ENCODE results near the gene FAM174B.

FAM174B gene

DNA sequence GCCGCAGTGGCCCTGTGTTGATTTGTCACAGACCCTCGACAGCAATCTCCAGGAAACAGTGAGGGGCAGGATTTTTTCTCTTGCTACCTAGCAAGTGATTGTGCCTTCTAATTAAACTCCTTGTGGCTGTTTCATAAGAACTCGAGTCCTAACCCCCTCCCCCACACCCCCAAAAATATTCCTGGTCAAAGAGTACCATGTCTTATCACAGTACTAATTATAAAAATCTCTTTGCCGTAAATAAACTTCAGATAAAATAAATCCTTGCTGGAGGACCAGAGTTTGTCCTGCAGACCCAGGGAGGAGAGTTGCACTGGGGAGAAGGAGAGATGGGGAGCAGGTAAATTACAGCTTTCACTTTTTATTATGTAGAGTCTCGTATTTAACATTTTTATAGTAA is 64.3 kb downstream of the FAM174B start:
- no peaks in the 10 kb centered on the region for H3K9me3 ChIP-seq (ENCODE audit: control insufficient read depth, low read length)
- H3K36me3 ChIP-seq (ENCODE audit: control insufficient read depth, insufficient read depth, low read length, severe bottlenecking): no peaks in the 10 kb centered on the region
- no peaks in the 10 kb centered on the region for H3K4me1 ChIP-seq (ENCODE audit: control insufficient read depth, insufficient read depth, low read length)
- no peak overlapping the region for H3K9ac ChIP-seq (ENCODE audit: low read length)
- H3K27me3 ChIP-seq (replicated peaks; ENCODE audit: control insufficient read depth, insufficient read depth, low read length): peaks cover 54% of the 10 kb centered on the region
- no peak for DNase-seq (ENCODE audit: low read depth)
- H3K4me3 ChIP-seq (ENCODE audit: low read length): no peak overlapping the region

DNA sequence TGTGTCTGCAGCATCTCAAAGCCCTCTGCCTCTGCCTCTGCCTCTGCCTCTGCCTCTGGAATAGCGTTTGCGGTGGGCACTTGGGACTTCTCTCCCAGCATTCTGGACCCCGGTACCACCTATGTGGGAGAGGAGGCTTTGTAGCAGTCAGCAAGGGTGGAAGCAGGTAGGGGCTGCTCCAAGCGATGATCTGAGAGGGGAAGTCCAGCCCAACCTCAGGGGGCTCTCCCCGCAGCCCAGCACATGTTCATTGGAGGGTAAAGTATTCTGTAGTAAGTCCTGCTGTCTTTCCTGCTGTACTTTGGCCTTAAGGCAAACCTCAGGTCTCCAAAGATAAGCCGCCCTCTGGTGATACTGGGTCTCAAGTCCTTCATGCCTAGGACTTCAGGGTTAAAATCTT is 68.6 kb downstream of the FAM174B start:
- Histone ChIP-seq H3K27me3 (replicated peaks; ENCODE audit: control insufficient read depth, insufficient read depth, low read length) (peaks cover 55% of the 10 kb centered on the region), H3K9me3 (ENCODE audit: control insufficient read depth, low read length) (no peaks in the 10 kb centered on the region), H3K9ac (ENCODE audit: low read length) (no peak overlapping the region), H3K4me3 (ENCODE audit: low read length) (no peak overlapping the region), H3K36me3 (ENCODE audit: control insufficient read depth, insufficient read depth, low read length, severe bottlenecking) (no peaks in the 10 kb centered on the region), H3K4me1 (ENCODE audit: control insufficient read depth, insufficient read depth, low read length) (no peaks in the 10 kb centered on the region)
- DNase-seq (ENCODE audit: low read depth): no peak

DNA sequence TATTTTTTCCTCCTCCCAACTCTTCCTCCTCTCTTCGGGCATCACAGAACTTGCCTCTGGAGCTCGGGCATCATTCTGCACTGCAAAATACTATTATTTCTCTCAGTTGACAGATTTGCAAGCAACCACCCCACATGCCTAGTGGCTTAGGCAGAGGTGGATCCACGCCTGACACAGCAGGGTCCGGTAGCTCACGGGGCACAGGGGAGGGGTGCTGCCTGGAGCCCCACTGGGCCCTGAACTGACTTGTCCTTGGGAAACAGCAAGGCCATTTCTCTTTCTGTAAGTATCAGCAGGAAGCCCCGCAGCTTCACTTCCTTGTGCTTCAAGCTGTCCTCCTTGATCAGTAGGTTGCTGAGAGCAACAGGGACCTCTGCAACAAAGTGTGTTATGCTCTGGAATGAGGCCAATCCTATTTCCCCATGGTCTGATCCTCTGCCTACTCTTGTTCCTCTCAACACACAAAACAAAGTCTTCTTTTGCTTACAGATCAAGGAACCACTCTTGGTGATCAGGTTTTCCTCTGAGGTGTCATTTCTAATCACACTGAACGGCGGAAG is 69.1 kb downstream of the FAM174B start:
- H3K36me3 ChIP-seq (ENCODE audit: control insufficient read depth, insufficient read depth, low read length, severe bottlenecking): no peaks in the 10 kb centered on the region
- H3K4me3 ChIP-seq (ENCODE audit: low read length): no peak overlapping the region
- peaks cover 55% of the 10 kb centered on the region for H3K27me3 ChIP-seq (replicated peaks; ENCODE audit: control insufficient read depth, insufficient read depth, low read length)
- H3K9ac ChIP-seq (ENCODE audit: low read length): no peak overlapping the region
- H3K9me3 ChIP-seq (ENCODE audit: control insufficient read depth, low read length): no peaks in the 10 kb centered on the region
- no peak for DNase-seq (ENCODE audit: low read depth)
- H3K4me1 ChIP-seq (ENCODE audit: control insufficient read depth, insufficient read depth, low read length): no peaks in the 10 kb centered on the region

DNA sequence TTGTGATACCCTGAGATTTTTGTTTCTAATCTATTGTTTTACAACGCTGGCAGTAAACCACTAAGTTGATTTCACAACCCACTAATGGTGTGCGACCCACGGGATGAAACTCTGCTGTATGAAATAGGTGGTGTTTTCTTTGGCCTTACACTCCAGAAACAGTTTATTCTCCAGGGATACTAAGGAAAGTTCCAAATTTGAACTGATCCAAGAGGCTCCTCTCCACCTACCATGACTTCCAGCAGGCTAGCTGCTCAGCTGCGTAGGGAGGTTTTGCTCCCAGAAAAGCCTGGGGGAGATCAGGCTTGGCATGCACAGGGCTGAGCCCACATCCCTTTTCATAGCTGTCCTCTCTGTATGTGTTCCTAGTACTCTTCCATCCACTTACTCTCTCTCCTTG is 71.5 kb downstream of the FAM174B start:
- H3K4me3 ChIP-seq (ENCODE audit: low read length): no peak overlapping the region
- no peak overlapping the region for H3K9ac ChIP-seq (ENCODE audit: low read length)
- peaks cover 55% of the 10 kb centered on the region for H3K27me3 ChIP-seq (replicated peaks; ENCODE audit: control insufficient read depth, insufficient read depth, low read length)
- DNase-seq (ENCODE audit: low read depth): peak; percentile 2
- H3K36me3 ChIP-seq (ENCODE audit: control insufficient read depth, insufficient read depth, low read length, severe bottlenecking): no peaks in the 10 kb centered on the region
- H3K9me3 ChIP-seq (ENCODE audit: control insufficient read depth, low read length): no peaks in the 10 kb centered on the region
- H3K4me1 ChIP-seq (ENCODE audit: control insufficient read depth, insufficient read depth, low read length): no peaks in the 10 kb centered on the region

DNA sequence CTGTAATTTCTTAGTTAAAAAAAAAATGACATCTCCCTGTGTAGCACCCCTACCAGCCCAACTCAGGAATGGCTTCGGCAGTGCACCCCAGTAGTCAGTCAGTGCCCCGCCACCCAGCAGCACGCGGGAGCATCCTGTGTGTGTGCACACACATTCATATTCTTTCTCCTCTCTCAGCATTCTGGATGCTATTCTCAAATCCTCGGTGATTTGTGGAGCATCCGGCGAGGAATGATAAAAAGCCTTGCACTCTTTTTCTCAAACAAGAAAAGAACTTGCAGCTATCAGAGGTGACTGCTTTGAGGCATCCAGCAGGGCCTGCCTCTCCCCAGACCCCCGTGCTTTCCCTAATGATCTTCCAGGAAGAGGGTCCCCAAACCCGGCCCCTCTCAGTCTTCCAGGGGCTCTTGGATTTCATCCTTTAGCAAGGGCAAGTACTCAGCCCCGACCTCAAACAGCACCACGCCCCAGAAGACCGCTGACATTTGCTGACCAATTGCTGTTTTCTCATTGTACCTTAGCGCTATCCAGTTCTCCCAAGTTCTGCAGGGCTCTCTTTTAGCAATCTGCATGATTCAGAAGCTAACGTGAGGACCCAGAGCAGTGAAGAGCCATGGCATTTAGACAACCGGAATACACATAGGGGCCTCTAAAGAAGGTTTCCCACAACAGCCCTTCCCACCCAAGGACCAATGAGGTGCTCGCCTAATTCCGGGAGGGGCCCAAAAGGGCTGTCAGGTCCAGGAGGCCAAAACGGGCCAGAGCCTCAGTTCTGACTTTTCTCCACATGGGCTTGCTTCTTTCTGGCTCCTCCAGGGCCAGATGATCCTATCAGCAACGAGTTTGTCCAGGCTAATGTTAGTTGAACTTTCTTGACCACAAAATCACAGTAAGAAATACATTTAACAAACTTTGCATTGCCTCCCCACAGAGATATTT is 72.2 kb downstream of the FAM174B start:
- no peaks in the 10 kb centered on the region for H3K36me3 ChIP-seq (ENCODE audit: control insufficient read depth, insufficient read depth, low read length, severe bottlenecking)
- peaks cover 49% of the 10 kb centered on the region for H3K27me3 ChIP-seq (replicated peaks; ENCODE audit: control insufficient read depth, insufficient read depth, low read length)
- H3K9me3 ChIP-seq (ENCODE audit: control insufficient read depth, low read length): no peaks in the 10 kb centered on the region
- no peak overlapping the region for H3K4me3 ChIP-seq (ENCODE audit: low read length)
- no peak for DNase-seq (ENCODE audit: low read depth)
- H3K9ac ChIP-seq (ENCODE audit: low read length): no peak overlapping the region
- no peaks in the 10 kb centered on the region for H3K4me1 ChIP-seq (ENCODE audit: control insufficient read depth, insufficient read depth, low read length)

DNA sequence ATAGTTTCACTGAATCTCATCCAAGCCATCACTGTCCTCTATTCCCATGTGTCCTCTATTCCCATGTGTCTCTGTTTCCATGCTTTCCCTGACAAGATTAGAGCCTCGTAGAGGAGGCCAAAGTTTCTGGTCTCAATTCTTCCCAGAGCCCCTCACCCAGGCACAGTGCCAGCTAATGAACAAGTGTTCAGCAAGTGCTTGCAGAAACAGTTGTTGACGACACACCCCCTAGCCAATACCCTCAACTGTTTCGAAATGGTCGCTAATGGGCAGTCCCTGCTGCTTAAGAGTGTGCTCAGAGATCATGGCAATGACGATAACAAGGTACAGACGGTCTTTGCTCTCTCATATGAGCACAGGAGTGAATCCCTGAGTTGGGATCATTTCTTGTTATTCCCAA is 73.4 kb downstream of the FAM174B start:
- no peak for DNase-seq (ENCODE audit: low read depth)
- Histone ChIP-seq H3K36me3 (ENCODE audit: control insufficient read depth, insufficient read depth, low read length, severe bottlenecking) (no peaks in the 10 kb centered on the region), H3K27me3 (replicated peaks; ENCODE audit: control insufficient read depth, insufficient read depth, low read length) (peaks cover 42% of the 10 kb centered on the region), H3K9me3 (ENCODE audit: control insufficient read depth, low read length) (no peaks in the 10 kb centered on the region), H3K4me3 (ENCODE audit: low read length) (no peak overlapping the region), H3K4me1 (ENCODE audit: control insufficient read depth, insufficient read depth, low read length) (no peaks in the 10 kb centered on the region), H3K9ac (ENCODE audit: low read length) (no peak overlapping the region)

DNA sequence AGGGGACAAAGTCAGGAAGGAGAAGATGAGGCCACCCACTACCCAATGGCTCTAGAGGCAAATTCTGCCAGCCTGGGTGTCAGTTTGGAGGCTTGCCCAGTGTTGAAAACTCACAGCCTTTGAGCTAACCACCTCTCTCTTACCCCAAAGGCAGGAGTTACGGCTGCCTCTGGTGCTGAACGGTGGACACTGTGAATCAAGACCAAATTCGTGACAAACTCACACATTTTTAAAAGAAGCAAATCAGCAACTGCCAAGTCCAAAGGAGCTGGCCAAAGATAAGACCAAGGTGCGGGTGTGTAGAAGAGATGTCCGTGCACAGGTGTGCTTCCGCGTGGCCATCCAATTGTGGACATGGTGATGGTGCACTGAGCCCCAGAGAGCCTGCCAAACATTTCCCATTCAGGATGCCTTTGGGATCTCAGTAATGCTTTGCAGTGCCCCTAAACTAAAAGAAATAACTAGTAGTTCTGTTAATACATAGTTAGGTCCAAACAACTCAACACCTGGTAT is 74.6 kb downstream of the FAM174B start:
- Histone ChIP-seq H3K4me3 (ENCODE audit: low read length) (no peak overlapping the region), H3K36me3 (ENCODE audit: control insufficient read depth, insufficient read depth, low read length, severe bottlenecking) (no peaks in the 10 kb centered on the region), H3K9me3 (ENCODE audit: control insufficient read depth, low read length) (no peaks in the 10 kb centered on the region), H3K4me1 (ENCODE audit: control insufficient read depth, insufficient read depth, low read length) (no peaks in the 10 kb centered on the region), H3K9ac (ENCODE audit: low read length) (no peak overlapping the region), H3K27me3 (replicated peaks; ENCODE audit: control insufficient read depth, insufficient read depth, low read length) (peaks cover 34% of the 10 kb centered on the region)
- no peak for DNase-seq (ENCODE audit: low read depth)

DNA sequence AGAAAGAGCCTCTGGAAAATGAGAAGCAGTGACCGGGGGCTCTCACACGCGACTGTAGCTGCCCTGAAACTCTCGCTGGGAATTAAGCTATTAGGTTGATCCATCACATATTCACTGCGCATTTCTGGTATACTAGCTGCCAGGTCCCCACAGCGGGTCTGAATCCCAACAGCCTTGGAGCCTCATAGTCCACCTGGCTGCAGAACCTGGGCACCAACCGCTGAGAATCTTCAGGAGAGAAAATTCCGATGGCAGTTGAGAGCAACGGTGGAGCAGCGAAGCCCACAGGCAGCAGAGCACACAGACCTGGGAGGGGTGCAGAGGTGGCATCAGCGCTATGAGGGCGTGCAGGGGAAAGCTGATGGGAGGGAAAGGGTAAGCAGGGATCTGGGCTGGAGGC is 75.1 kb downstream of the FAM174B start:
- Histone ChIP-seq H3K9me3 (ENCODE audit: control insufficient read depth, low read length) (no peaks in the 10 kb centered on the region), H3K4me3 (ENCODE audit: low read length) (no peak overlapping the region), H3K36me3 (ENCODE audit: control insufficient read depth, insufficient read depth, low read length, severe bottlenecking) (no peaks in the 10 kb centered on the region), H3K4me1 (ENCODE audit: control insufficient read depth, insufficient read depth, low read length) (no peaks in the 10 kb centered on the region), H3K27me3 (replicated peaks; ENCODE audit: control insufficient read depth, insufficient read depth, low read length) (peaks cover 30% of the 10 kb centered on the region), H3K9ac (ENCODE audit: low read length) (no peak overlapping the region)
- DNase-seq (ENCODE audit: low read depth): no peak

DNA sequence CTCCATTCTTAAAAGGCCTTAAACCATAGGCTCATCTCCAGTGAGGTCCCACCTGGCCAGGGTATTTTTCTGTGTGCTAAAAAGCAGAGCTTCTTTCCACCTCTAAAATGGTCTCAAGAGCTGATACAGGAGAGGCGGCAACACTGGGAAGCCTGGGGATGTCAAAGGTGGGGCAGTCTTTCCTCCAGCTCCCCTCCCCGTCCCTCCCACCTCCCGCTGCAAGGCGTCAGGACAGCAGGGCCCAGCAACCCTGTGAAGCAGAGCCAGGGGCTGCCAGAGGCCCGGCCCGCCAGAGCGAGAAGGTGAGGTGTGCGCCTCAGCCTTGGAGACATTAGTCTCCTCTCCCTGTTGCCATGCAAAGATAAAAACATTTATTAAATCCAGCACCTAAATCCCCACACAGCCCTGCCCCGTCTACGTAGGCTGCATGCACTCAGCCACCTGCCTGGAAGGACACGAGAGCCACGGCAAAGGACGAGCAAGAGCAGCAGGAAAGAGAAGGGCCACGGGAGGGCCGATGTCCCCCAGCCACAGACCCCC is 75.6 kb downstream of the FAM174B start:
- no peaks in the 10 kb centered on the region for H3K36me3 ChIP-seq (ENCODE audit: control insufficient read depth, insufficient read depth, low read length, severe bottlenecking)
- peaks cover 30% of the 10 kb centered on the region for H3K27me3 ChIP-seq (replicated peaks; ENCODE audit: control insufficient read depth, insufficient read depth, low read length)
- H3K4me1 ChIP-seq (ENCODE audit: control insufficient read depth, insufficient read depth, low read length): no peaks in the 10 kb centered on the region
- H3K9me3 ChIP-seq (ENCODE audit: control insufficient read depth, low read length): no peaks in the 10 kb centered on the region
- DNase-seq (ENCODE audit: low read depth): no peak
- H3K4me3 ChIP-seq (ENCODE audit: low read length): no peak overlapping the region
- H3K9ac ChIP-seq (ENCODE audit: low read length): no peak overlapping the region

DNA sequence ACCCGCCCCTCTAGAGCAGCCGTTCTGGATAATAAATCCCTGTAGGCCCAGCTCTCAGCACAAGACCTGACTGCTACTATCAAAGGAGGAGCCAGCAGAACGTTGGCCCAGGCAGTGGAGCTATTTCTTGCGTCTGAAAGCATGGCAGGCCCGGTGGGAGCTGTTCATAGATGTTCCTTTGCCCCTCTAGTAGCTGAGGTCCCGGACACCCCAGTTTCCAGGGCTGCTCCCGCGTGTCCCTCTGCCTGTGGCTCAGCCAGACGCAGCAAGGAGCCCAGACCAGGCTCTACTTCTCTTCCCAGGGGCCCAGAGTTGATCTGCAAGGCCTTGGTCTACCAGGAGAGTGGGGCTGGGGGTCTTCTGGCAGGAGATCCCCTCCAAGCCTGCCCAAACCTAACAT is 76.1 kb downstream of the FAM174B start:
- Histone ChIP-seq H3K4me1 (ENCODE audit: control insufficient read depth, insufficient read depth, low read length) (no peaks in the 10 kb centered on the region), H3K4me3 (ENCODE audit: low read length) (no peak overlapping the region), H3K9me3 (ENCODE audit: control insufficient read depth, low read length) (no peaks in the 10 kb centered on the region), H3K27me3 (replicated peaks; ENCODE audit: control insufficient read depth, insufficient read depth, low read length) (peaks cover 30% of the 10 kb centered on the region), H3K9ac (ENCODE audit: low read length) (no peak overlapping the region), H3K36me3 (ENCODE audit: control insufficient read depth, insufficient read depth, low read length, severe bottlenecking) (no peaks in the 10 kb centered on the region)
- no peak for DNase-seq (ENCODE audit: low read depth)

DNA sequence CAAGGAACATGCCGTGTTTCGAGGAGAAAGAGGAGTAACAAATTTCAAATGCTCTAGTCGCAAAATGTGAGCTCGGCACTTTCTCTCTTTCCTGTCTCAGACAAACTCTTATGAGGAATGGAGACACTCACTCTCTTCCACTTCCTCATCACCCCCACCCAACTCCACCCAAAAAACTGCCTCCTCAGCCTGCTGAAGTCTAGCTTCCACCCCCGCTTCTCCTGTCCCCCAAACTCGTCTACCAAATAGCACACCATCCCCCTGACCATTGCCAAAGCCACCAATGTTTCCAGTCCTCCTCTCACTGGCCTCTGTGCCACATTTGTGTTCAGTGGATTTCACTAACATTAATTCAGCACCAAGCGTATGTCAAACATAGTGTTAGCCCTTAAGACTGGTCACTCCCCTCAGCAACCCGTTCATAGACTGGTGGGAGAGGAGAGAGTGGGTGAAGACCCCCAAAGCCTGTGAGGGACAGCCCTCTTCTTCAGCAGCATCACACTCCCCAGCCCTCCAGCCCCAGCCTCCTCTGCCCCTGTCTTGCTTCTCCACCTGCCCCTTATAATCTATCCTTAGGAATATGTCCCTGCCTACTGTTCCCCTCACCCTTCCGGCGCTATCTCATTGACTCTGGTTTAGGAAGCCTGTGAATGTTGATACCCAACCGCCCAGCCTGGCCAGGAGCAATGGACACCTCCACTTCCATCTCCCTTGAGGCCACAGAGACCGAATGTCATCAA is 77.3 kb downstream of the FAM174B start:
- H3K9ac ChIP-seq (ENCODE audit: low read length): no peak overlapping the region
- no peaks in the 10 kb centered on the region for H3K4me1 ChIP-seq (ENCODE audit: control insufficient read depth, insufficient read depth, low read length)
- no peak overlapping the region for H3K4me3 ChIP-seq (ENCODE audit: low read length)
- peaks cover 29% of the 10 kb centered on the region for H3K27me3 ChIP-seq (replicated peaks; ENCODE audit: control insufficient read depth, insufficient read depth, low read length)
- no peak for DNase-seq (ENCODE audit: low read depth)
- H3K9me3 ChIP-seq (ENCODE audit: control insufficient read depth, low read length): no peaks in the 10 kb centered on the region
- H3K36me3 ChIP-seq (ENCODE audit: control insufficient read depth, insufficient read depth, low read length, severe bottlenecking): no peaks in the 10 kb centered on the region

All from adipocyte (in vitro differentiated cells).